Fibroblast of skin of scalp (primary cell): Measurements from ENCODE around the gene PANK2. TPM values are rescaled to one million over a fixed set of nuclear protein-coding genes. Genes with fewer than 3 reads are reported as not detected.
"Not testable (repeated sequence)": the region's sequence is repeated elsewhere in the genome, so short reads cannot be mapped to it uniquely, and the experiment has no call there.

Experiments used
- DNase-seq: peaks from one replicate; pipeline ENCODE4 v3.0.0-alpha.2; 2013
- polyA plus RNA-seq, 2 experiments: library from polyadenylated mRNA; unstranded; fragments of 120-200 nt; gene quantifications; one replicate each; pipeline ENCODE4 v1.2.1, GENCODE V29; 2013; ENCODE audit not compliant: insufficient read length in 2 of 2

The PANK2 gene
- polyA plus RNA-seq (2013, experiment 1 of 2; ENCODE audit: insufficient read length): 24.6 TPM
- polyA plus RNA-seq (2013, experiment 2 of 2; ENCODE audit: insufficient read length): 29.2 TPM

DNA sequence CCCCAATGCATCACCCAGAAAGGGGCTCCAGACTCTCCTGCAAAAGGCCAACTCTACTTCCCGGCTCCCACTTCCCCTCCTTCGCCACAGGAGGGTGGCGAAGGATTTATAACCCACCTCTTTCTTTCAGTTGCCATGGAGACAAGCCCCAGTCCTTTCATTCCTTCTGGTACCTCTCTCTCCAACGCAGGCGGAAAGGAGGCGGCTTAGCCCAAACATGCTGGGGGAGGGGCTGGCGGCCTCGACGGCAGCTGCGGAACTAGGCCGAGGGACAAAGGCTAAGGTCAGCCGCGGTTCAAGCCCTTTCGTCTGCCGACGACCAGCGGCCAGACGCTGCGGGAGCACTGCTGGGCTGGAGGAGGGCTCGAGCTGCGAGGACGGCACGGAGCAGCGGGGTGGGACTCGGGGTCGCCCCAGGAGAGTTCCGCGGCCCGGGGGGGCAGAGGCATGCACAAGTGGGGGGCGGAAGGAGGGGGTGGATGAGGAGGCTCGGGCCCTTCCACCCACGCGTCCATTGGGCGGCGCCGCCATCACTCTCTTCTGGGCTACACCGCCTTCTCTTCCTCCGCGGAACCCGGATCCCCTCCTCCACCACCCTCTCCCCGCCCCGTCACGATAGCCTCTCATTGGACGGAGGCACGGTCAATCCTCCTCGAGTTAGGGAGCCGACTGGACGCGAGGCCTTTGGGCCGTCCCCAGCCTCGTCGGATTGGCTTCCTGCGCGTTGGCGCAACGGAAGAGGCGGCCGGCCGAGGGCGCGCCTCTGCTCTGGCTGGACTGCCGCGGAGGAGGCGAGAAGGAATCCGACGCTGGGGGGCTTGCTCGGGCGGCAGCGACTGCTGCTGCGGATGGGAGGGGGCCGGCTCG is at the start of gene PANK2:
Gene PANK2 (plus strand): TSS at position 766 of the 867 bp plus-strand sequence.
- peak; percentile 100 for DNase-seq

DNA sequence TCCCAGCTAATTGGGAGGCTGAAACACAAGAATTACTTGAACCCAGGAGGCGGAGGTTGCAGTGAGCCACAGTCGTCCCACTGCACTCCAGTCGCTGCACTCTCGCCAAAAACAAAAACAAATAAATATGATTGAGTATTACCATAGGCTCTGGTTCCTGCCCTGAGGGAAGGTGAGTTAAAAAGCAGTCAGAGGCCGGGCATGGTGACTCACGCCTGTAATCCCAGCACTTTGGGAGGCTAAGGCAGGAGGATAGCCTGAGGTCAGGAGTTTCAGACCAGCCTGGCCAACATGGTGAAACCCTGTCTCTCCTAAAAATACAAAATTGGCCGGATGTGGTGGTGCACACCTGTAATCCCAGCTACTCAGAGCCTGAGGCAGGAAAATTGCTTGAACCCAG is 49.0 kb upstream of the PANK2 start:
- DNase-seq: not testable (repeated sequence)

DNA sequence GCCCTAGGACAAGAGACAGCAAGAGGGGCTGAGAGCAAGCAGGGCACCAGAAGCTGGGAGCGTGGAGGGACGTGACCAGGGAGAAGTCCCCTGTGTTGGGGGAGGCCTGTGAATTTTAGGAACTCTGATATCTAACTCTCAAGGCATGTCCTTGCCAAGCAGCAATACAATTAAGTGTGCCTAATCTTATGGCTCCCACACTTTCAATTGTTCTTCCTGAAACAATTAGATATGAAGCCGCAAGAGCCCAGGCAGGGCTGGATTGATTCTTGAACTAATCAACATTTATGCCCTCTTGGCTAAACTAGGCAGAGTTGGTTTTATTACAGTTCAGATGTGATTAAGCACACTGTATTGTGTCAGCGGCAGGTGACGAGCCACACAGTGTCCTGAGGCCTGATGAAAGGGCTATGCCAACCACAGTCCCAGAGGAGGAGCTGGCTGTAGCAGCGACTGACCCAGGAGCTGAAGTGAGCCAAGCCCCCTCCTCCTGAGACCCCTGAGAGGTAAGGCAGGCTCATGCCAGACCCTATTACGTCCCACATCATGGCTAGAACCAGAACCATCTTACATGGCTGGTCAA is 46.7 kb upstream of the PANK2 start:
- no peak for DNase-seq

DNA sequence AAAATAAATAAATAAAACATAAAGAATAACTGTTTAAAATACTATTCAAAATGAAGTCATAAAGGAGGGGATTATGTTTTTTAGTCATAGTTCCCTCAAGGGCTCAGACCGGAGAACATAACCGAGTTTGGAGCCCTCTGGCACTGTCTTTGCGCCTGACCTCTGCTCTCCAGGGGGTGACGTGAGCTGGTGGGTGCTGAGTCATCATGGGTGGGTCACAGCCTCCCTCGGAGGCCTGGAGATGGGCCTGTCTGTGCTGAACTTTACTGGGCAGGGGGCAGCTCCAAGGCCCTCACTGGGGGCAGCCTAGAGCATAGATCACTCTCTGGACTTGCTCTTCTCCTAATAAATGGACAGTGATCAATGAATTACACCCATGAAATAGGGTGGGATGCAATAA is 45.7 kb upstream of the PANK2 start:
- DNase-seq: peak; percentile 53

DNA sequence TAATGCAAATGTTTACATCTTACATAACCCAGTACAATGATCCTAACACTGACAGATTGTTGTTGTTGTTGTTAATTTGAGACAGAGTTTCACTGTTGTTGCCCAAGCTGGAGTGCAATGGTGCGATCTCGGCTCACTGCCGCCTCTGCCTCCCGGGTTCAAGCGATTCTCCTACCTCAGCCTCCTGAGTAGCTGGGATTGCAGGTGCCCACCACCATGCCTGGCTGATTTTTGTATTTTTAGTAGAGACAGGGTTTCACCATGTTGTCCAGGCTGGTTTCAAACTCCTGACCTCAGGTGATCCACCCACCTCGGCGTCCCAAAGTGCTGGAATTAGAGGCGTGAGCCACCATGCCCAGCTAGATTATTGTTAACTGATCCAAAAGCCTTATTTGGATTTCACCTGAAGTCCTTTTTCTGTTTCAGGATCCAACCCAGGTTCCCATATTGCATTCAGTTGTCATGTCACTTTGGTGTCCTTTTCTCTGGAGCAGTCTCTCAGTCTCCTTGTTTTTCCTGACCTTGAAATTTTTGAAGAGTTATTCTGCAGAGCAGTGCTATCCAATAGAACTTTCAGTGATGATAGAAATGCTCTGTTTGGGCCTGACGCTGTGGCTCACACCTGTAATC is 45.1 kb upstream of the PANK2 start:
- not testable (repeated sequence) for DNase-seq

DNA sequence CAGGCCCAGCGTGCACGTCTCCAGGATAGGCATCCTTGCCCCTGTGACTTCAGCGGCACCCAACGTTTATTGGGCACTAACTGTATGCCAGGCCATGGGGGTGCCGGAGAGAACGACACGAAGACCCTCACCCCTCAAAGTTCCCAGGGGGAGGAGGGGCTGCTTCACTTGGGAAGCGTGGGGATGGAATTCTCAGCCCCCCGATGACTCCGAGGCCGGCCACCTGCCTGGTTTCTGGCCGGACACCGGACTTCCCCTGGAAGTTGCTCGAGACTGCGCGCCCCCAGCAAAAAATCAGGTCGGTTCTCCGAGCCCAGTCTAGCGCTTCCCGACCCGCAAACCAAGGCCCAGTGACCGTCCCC is 42.8 kb upstream of the PANK2 start:
- no peak for DNase-seq

DNA sequence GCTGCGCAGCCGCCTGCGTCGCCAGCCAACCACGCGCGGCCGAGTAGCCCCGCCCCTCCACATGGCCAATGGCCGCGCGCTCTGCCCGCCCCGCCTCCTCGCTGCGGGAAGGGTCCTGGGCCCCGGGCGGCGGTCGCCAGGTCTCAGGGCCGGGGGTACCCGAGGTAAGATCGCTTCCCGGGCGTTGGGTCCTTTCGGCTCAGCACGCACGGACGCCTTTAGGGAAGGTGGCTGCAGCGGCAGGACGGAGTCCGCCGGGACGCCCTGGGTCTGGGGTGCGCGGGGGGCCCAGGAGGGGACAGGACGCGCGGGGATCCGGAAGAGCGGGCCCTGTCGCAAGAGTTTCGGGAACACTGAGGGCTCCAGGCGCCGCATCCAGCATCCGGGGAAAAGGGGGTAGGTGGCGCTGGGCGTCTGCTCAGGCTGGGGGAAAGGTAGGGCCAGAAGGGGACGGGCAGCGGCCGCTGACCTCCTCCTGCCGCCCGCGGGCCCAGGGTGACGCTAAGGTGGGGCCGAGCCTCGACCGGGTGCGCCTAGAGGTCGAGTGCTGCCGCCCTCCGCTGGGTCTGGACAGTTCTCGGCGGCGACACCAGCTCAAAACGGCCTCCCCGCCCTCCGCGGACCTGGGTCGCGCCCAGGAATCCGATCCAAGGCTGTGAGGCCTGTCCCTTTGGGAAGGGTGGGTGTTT is 42.3 kb upstream of the PANK2 start, which contains the start of gene MAVS:
Gene MAVS (plus strand): TSS at position 95 of the 689 bp plus-strand sequence. CDS start 7,791 bp downstream, outside the sequence.
- peak; percentile 79 for DNase-seq

DNA sequence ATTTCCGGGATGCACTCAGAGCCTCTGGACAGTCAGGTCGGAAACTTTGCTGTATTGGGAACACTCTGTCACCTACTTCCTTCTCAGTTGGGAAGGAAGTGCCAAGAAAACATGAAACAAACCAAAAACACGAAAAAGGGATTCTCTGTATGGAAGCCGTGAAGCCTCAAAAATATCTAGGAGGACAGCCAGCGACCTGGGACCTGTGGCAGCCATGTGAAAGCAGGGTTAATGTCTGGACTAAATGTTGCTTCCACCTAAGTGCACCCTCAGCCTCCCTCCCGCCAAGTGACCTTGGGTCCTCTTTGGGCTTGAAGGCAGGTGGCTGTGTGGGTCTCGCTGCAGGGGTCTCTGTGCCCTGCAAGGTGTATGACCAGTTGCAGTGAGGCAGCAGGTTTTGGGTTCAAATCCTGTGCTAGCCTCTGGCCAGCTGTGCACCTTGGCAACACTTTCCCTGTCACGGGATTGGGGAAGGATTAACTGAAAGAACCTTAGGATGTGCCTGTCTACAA is 41.7 kb upstream of the PANK2 start:
- peak; percentile 6 for DNase-seq

DNA sequence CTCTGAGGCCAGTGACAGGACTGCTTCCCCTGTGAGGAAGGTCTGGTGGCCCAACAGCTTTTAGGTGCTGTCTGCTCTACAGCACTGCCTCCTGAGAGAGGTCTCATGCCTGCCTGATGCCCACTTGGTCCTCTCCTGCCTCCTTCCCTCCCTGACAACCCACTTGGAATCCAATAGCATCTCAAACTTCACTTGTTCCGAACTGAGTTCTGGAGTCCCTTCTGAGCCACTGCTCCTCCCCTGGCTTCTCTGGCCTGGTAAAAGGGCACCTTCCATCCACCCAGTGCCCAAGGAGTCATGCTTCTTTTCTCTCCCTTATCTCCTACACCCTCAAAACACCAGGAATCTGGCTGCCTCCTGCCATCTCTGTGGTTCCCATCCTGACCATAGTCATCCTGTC is 40.6 kb upstream of the PANK2 start:
- no peak for DNase-seq

DNA sequence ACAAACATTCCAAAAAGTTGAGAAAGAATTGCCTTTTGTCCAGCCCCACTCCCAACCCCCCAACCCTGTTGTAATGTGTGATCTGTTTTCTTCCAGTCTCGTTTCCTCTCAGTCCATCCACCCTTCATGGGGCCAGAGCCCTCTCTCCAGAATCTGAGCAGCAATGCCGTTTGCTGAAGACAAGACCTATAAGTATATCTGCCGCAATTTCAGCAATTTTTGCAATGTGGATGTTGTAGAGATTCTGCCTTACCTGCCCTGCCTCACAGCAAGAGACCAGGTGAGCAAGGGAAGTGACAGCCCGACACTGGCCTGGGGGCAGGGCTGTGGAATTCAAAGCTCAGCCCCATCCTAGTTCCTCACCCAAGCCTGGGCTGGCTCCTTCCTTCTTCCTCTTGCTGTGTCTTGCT is 34.7 kb upstream of the PANK2 start:
- no peak for DNase-seq

DNA sequence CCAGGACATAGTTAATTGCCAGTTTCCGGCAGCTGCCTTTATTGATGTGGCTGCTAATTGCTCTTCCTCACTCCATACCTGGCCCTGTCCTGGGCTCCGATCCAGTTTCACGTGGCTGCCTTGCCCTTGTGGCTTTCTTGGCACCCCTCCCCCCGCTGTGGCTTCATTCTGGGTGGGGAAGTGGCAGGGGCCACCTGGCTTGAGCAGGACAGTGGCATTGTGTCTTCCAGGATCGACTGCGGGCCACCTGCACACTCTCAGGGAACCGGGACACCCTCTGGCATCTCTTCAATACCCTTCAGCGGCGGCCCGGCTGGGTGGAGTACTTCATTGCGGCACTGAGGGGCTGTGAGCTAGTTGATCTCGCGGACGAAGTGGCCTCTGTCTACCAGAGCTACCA is 31.8 kb upstream of the PANK2 start:
- no peak for DNase-seq

DNA sequence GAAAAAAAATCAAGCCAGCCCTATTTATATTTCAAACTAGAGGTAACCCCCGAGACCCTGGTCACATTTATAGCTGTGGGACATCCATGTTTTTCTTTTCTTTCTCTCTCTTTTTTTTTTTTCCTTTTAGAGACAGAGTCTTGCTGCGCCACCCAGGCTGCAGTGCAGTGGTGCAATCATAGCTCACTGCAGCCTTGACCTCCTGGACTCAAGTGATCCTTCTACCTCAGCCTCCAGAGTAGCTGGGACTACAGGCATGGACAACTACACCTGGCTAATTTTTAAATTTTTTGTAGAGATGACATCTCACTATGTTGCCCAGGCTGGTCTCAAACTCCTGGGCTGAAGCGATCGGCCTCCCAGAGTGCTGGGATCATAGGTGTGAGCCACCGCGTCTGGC is 30.5 kb upstream of the PANK2 start:
- no peak for DNase-seq

DNA sequence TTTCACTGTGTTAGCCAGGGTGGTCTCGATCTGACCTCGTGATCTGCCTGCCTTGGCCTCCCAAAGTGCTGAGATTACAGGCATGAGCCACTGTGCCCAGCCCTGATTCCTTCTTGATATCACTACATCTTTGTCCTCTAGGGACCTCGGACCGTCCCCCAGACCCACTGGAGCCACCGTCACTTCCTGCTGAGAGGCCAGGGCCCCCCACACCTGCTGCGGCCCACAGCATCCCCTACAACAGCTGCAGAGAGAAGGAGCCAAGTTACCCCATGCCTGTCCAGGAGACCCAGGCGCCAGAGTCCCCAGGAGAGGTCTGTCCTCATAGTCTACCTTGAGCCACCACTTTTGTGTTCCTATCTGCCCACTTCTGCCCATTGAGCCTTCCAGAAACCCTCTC is 28.0 kb upstream of the PANK2 start:
- no peak for DNase-seq

DNA sequence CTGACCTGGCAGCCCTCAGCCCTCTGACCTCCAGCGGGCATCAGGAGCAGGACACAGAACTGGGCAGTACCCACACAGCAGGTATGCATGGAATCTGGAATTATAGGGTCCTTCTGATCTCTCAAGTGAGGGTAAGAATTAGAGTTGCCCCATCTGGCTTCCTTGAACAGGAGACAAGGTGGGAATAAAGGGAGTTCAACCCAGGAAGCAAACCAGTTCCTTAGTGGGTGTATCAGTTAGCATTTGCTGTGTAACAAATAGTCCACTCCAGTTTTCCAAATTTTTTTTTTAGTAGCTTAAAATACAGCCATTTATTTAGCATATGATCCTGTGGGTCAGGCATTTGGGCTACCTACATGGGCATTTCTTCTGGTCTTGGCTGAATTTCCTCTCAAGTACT is 26.9 kb upstream of the PANK2 start:
- DNase-seq: no peak

DNA sequence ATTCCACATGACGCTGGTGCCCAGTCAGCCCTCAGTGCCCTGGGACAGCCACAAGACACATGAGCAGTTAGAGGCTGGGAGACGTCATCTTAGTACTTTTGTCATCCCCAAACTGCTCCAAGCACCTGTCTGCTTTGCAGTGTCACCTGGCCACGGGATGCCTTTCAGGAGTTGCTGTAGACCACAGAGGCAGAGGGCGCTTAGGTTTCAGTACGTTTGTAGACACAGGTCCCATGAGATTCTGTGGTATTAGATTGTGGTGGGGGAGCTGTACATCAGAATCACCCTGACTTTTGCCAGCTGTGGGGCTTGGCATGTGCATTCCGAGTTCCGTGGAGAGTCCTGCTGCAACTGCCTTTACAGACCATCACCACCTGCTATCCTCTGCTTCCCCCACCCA is 25.9 kb upstream of the PANK2 start:
- DNase-seq: no peak

DNA sequence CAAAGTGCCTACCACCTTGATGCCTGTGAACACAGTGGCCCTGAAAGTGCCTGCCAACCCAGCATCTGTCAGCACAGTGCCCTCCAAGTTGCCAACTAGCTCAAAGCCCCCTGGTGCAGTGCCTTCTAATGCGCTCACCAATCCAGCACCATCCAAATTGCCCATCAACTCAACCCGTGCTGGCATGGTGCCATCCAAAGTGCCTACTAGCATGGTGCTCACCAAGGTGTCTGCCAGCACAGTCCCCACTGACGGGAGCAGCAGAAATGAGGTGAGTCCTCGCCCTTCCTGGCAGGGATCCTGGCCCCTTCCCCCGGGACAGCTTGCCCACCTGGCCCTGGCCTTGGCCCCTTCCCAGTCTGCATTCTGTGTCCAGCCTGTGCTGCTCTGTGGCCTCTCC is 24.7 kb upstream of the PANK2 start:
- no peak for DNase-seq

DNA sequence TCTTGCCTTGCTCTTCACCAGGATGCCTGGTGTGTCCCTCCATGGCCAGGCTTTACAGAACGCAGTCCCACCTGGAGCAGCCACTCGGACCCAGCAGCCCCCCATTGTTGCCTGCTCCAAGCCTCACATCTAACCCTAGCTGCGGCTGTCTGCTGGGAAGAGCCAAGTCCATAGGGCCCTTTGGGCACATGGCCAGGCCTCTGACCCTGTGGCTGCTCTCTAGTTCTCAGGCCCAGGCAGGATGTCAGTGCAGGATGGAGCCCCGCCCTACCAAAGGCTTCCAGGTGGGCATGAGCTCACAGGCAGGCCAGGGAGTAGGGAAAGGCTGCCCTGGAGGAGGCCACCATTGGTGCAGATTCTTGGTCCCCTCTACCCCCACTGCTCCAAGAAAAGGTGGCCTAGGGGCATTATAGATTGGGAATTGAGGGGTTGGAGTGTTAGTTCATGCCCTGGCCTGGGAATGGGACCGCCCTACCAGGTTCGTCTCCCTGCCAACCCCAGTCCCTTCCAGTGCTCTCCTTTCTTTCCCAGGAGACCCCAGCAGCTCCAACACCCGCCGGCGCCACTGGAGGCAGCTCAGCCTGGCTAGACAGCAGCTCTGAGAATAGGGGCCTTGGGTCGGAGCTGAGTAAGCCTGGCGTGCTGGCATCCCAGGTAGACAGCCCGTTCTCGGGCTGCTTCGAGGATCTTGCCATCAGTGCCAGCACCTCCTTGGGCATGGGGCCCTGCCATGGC is 23.9 kb upstream of the PANK2 start:
- no peak for DNase-seq

DNA sequence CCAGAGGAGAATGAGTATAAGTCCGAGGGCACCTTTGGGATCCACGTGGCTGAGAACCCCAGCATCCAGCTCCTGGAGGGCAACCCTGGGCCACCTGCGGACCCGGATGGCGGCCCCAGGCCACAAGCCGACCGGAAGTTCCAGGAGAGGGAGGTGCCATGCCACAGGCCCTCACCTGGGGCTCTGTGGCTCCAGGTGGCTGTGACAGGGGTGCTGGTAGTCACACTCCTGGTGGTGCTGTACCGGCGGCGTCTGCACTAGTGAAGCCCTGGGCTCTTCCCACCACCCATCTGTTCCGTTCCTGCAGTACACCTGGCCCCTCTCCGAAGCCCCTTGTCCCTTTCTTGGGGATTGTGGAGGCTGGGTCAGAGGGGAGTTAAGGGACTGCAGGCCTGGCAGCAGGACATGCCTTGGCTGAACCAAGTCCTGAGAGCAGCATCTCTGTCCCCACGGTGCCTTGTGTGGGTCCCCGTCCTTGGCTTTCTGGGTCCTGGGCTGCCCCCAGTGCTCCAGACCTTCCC is 23.2 kb upstream of the PANK2 start:
- DNase-seq: no peak

DNA sequence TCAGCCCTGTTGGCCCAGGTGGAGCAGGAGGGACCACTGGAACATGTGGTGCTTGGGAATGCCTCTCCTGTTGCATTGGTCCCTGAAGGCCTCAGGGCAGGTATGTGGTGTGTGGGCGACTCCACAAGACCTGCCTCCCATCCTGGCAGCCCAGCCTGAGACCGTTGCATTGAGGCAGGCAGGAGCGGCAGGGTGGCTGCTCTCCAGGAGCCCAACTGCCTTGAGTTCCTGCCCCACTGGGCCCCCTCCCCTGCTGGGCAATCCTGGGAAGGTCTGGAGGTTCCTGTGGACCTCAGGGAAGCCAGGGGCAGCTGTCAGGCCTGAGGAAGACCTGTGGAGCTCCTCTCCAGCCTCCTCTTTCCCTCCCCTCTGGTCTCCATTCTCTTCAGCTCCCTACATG is 22.7 kb upstream of the PANK2 start:
- no peak for DNase-seq

DNA sequence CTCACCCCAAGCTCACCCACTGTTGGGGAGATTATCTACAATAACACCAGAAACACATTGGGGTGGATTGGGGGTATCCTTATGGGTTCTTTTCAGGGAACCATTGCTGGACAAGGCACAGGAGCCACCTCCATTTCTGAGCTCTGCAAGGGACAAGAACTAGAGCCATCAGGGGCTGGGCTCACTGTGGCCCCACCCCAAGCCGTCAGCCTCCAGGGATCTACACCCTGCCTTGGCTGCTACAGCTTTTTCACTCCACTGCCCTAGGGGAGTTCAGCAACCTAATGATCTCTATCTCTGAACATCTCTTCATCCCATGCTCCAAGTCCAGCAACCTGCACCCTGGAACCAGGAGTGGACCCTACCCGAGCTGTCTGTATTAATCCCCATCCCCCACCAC is 21.4 kb upstream of the PANK2 start:
- no peak for DNase-seq

DNA sequence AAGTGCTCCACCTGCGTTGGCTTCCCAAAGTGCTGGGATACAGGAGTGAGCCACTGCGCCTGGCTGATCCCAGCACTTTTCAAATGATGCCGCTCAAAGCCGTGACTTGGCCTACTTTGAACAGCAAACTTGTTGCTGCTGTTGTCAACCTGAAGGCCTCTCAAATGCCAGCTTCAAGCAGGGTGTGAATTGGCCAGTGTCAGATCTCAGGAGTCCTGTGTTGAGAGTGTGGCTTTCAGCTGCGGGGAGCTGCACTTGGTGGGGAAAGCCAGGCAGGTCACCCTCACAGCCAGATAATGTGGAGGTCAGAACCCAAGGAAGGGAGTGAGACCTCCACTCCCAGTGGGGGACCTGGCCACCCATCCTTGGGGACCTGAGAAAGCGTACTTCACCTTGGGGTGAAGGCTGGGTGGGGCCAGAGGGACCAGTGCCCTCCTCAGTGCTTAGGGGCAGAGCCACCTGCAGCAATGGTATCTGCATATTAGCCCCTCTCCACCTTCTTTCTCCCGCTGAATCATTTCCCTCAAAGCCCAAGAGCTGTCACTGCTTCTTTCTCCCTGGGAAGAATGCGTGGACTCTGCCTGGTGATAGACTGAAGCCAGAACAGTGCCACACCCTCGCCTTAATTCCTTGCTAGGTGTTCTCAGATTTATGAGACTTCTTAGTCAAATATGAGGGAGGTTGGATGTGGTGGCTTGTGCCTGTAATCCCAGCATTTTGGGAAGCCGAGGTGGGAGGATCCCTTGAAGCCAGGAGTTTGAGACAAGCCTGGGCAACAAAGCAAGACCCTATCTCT is 19.1 kb upstream of the PANK2 start:
- no peak for DNase-seq
